Fibroblast of gingiva (primary cell): Measurements from ENCODE around the gene SH3TC1.

Source experiments
- DNase-seq: peaks from one replicate; pipeline ENCODE4 v3.0.0-alpha.2; 2011; ENCODE audit warnings: low read depth

Gene SH3TC1

GRCh38 chr4:8198906-8199593 is at the start of gene SH3TC1:
Gene SH3TC1, plus strand, starts transcription at chr4:8199290. Its CDS starts 5,905 bp downstream, at chr4:8205195.
- peak; percentile 67 for DNase-seq

DNA sequence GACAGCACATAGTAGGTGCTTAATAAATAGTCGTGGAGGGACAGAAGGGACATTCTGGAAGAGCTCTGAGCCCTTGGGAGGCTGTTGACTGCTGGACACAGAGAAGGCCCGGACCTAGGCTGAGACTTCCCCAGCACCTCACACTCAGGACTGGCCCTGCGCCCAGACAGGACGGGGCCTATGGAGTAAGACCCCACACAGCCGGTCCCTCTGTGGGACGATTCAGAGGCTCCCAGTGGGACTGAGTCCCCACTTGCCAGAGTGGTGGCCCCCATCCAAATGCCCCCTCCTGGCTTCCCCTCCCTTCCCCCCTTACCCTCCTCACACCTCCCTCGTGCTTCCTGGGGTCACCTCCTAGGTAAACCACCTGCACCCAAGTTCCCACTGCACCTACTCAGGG is 49.4 kb upstream of the SH3TC1 start:
- no peak for DNase-seq

GRCh38 chr4:8150152-8151090 is 48.7 kb upstream of the SH3TC1 start:
- DNase-seq = no peak

DNA sequence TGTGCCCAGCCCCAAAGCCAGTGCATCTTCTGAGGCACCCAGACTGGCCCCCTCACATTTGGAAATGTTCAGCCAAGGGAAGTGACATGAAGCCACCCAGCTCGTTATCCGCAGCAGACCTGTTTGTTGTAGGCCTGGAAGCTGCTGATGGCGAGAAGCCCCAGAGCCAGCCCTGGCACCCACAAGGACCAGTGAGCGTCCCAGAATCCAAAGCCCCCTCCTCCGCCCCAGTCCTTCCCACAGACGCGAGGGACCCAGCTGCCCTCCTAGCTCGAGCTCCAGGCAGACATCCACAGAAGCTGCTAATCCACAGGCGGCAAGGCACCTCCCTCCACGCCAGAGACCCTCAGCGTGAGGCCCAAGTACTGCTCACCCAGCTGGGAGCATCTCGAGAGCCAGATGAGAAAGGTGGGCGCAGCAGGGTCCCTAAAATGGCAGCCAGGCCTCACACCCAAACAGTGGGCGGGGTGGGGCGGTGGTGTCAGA is 47.9 kb upstream of the SH3TC1 start:
- no peak for DNase-seq

DNA sequence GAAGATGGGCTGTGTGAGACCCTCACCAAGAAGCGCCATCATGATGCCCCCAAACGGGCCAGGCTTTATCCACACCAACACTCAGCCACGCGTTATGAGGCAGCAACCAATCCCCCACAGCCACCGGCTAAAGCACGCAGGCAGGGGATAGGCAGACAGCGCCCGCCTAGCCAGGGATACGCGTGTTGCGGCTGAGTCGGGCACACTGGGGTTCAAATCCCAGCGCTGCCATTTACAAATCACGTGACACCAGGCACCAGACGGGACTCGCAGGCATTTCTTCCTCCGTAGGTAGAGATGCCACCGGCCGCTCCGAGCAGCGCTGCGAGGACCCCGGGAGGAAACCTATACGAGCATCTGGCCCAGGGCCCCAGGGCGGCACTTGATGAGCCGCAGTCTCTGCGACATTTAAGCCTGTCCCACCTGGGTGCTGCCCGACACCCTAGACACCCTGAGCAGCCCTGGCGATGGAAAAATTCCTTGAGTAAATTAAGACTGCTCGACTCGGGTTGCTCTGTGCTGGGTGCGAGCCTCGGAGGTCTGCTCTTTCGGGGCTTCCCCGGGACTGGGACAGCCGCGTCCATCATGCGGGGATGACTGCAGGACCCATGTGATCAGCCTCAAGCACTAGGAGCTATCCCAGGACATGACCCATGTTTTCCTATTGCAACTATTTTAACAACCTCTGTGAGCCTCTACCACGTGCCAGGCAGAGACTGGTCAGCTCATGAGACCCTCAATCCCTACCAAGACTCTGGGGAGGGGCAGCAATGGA is 46.8 kb upstream of the SH3TC1 start:
- no peak for DNase-seq

- no peak for DNase-seq
Observed at GRCh38 chr4:8152865-8153257, 46.2 kb upstream of the SH3TC1 start.

- DNase-seq = no peak
Observed at GRCh38 chr4:8153441-8153840, 45.6 kb upstream of the SH3TC1 start.

- no peak for DNase-seq
Observed at GRCh38 chr4:8155048-8155447, 44.0 kb upstream of the SH3TC1 start.

DNA sequence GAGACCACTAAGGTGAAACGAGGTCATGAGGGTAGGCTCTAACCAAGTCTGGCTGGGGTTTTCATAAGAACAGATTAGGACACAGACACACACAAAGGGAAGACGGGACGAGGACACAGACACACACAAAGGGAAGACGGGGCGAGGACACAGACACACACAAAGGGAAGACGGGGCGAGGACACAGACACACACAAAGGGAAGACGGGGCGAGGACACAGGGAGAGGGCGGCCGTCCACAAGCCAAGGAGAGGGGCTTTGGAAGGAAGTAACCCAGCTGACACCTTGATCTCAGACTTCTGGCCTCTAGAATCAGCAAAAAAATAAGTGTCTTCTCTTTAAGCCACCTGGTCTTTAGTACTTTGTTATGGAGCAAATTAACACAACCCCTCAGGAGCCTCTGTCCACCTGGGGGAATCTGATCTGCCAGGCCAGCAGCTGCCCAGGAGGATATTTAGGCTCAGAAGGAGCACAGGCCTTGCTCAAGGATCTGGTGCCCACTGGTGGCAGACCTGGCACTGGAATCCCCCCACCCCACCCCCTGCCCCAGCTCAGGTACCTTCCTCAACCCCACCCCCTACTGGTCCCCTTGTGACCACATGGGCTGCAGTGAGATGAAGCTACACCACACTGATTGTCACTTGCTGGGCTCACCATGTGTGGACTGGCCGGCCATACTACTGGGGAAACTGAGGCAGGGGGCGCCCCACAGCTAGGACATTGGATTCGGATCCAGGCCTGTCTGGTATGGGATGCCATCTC is 43.2 kb upstream of the SH3TC1 start:
- no peak for DNase-seq

- DNase-seq = no peak
Observed at GRCh38 chr4:8156617-8157016, 42.5 kb upstream of the SH3TC1 start.

DNA sequence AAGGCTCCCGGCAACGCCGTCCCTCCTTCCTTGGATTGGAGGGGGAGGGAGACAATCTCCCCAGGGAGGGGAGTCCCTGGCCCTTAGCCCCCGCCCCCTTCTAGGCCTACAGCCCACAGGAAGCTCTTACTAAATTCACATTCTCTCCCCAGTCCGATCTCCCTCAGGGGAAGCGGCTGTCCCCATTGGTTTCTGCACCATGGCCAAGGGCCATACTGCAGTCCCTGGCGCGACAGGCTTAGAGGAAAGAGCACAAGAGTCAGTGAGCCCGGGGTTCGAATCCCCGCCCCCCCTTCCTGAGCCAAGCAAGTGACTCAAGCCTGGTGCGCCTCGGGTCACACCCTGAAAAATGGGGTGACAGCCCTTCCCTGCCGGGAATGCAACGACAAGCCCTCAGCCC is 41.6 kb upstream of the SH3TC1 start:
- DNase-seq = no peak

GRCh38 chr4:8157944-8158709 is 41.0 kb upstream of the SH3TC1 start:
- DNase-seq = no peak

- peak; percentile 97 for DNase-seq
Observed at GRCh38 chr4:8158710-8159536, 40.2 kb upstream of the SH3TC1 start, which contains the start of gene ABLIM2. Gene ABLIM2, minus strand, starts transcription at chr4:8158813. Its CDS starts 124 bp downstream, at chr4:8158689.

DNA sequence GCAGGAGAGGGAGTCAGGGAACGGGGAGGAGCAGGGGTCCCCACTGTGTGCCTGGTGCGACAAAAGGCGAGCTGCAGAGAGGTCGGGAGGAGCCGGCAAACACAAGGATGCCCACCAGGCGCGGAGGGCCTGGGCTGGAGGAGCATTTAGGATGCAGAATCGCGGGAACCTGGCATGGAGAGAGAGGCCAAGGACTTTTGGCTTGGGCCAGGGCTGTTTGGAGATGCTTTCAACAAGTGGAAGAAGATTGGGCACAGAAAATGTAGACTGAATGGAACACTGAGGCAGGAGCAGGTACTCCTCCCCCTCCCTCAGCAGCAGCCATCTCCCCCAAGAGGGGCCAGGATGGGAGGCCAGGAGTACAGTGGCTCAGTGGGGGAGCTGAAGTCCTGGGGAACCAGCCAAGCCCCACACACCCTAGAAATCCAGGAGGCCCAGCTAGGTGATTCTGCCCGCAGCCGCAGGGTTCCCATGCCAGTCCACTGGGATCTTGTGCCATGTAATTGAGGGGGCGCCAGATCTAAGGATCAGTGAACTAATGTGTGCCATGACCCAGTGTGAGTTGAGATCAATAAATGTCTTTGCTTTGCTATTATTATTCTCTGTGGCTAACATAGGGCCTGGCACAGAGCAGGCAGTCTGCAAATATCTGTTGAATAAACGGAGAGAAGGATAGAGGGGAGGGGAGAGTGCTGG is 39.4 kb upstream of the SH3TC1 start:
- no peak for DNase-seq

DNA sequence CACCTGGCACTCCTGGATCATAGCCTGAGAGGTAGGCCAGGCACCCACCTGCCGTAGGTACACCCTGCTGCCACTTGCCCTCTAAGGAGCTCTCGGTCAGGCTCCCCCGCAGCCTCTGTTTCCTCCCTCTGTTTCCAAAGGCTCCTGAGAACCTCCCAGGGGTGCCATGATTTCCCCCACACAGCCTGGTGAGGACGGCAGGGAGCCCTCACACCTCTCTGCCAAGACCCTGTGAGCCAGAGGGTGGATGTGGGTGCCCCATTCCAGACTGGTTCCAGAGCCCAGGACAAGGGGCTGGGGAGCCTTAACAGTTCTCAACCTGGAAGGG is 38.9 kb upstream of the SH3TC1 start:
- no peak for DNase-seq

DNA sequence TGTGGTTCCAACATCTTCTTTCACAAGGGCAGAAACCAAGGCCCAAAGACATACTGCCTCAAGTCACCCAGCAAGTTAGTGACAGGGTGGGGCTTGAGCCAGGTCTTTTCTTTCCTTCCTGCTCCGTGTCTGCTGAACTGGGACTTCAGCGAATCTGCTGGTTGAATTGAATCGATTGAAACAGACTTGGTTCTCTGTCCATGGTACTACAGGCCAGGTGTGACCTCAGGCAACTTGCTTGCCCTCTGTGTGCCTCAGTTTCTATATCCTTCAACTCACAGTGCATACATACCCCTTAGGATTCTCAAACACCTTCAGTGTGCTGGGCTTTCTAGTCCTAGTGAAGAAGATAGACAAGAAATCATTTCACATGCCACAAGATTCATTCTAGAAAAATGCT is 38.5 kb upstream of the SH3TC1 start:
- no peak for DNase-seq

DNA sequence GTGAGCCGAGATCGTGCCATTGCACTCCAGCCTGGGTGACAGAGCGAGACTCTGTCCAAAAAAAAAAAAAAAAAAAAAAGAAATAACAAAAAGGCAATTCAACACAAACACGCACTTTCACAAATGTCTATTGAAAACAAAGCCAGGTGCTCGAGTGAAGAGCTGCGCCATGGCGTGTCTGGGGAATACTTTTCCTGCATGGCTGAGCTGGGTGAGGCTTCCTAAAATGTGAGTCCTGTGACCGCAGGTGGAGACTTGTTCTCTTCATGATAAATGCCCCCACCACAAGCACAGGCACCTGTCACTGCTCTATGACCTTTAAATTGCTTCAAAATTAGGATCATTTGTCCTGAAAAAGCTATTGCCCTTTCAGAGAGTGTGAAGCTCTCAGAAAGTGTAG is 36.5 kb upstream of the SH3TC1 start:
- no peak for DNase-seq

DNA sequence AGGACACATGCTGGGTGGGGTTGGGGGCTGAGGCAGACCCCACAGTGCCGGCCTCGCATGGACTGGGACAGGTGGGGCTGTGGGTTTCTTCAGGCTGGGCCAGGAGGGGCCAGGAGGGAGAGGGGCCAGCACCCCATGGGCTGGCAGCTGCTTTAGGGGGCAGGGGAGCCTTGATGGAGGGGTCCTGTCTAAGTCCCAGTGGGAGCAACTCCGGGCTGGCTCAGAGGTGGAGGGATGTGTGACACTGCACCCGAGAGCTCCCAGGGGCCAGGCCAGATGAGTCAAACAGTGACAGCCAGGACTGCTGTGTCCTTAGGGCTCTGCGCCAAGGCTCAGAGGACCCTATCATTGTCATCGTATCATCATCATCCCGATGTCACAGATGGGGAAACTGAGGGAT is 36.1 kb upstream of the SH3TC1 start:
- DNase-seq = no peak

- no peak for DNase-seq
Observed at GRCh38 chr4:8163436-8164193, 35.5 kb upstream of the SH3TC1 start.
